T47D (cell line): ENCODE data around the gene RTCA.
"Not testable (repeated sequence)": the region's sequence is repeated elsewhere in the genome, so short reads cannot be mapped to it uniquely, and the experiment has no call there.

Experiments
- DNase-seq, 2 experiments: peaks; one replicate each; pipeline versions ENCODE4 v3.0.0 to v3.0.0-alpha.2; 2011 to 2012; ENCODE audit warnings: low read depth in 1 of 2, low spot score in 1 of 2
- JUND ChIP-seq: IDR thresholded peaks from 2 replicates; pipeline ENCODE4 v1.6.1; 2012; ENCODE audit warnings: low read depth
- in situ Hi-C: cut with HindIII; loops from 2 replicates; pipeline ENCODE4 v1.10.0; 2016; ENCODE audit warnings: low sequenced_read_pairs, low pct_unique_long_range_greater_than_20kb

RTCA gene

GRCh38 chr1:100246738-100247137, 19.3 kb upstream of the RTCA start:
- DNase-seq: no peak
- no peak for TF ChIP-seq JUND
- in situ Hi-C loops: no loop called here

- DNase-seq: no peak
- in situ Hi-C loops: no loop called here
- no peak for TF ChIP-seq JUND
Observed at GRCh38 chr1:100249155-100249536, 16.9 kb upstream of the RTCA start.

- in situ Hi-C loops: no loop called here
- peak; percentile 78 to 94 for DNase-seq
- TF ChIP-seq JUND: no peak
Observed at GRCh38 chr1:100249537-100250257, 16.3 kb upstream of the RTCA start, which contains the start of gene DBT. DBT (minus strand) TSS chr1:100249834; CDS start chr1:100249820, 14 bp downstream.

- no peak for DNase-seq
- in situ Hi-C loops: no loop called here
- no peak for TF ChIP-seq JUND
Observed at GRCh38 chr1:100250264-100250663, 15.8 kb upstream of the RTCA start.

GRCh38 chr1:100250807-100251206, 15.2 kb upstream of the RTCA start:
- TF ChIP-seq JUND: no peak
- in situ Hi-C loops: no loop called here

GRCh38 chr1:100252901-100253300, 13.1 kb upstream of the RTCA start:
- in situ Hi-C loops: no loop called here
- TF ChIP-seq JUND: no peak

More at GRCh38 chr1:100250807-100251206, 15.2 kb upstream of the RTCA start:
- no peak for DNase-seq

GRCh38 chr1:100253552-100253951, 12.5 kb upstream of the RTCA start:
- no peak for TF ChIP-seq JUND

More at GRCh38 chr1:100252901-100253300, 13.1 kb upstream of the RTCA start:
- peak in 1 of 2 experiments; percentile 44 for DNase-seq

GRCh38 chr1:100256273-100256672, 9.7 kb upstream of the RTCA start:
- in situ Hi-C loops, DNase-seq: not testable (repeated sequence)

More at GRCh38 chr1:100253552-100253951, 12.5 kb upstream of the RTCA start:
- DNase-seq: no peak
- in situ Hi-C loops: no loop called here

GRCh38 chr1:100258427-100258826, 7.6 kb upstream of the RTCA start:
- not testable (repeated sequence) for DNase-seq

GRCh38 chr1:100261686-100262085, 4.3 kb upstream of the RTCA start:
- DNase-seq: no peak
- no peak for TF ChIP-seq JUND
- in situ Hi-C loops: no loop called here

More at GRCh38 chr1:100258427-100258826, 7.6 kb upstream of the RTCA start:
- in situ Hi-C loops: not testable (repeated sequence)

- in situ Hi-C loops, DNase-seq: not testable (repeated sequence)
Observed at GRCh38 chr1:100264081-100264480, 1.9 kb upstream of the RTCA start.

GRCh38 chr1:100265562-100265930, 470 bp upstream of the RTCA start:
- in situ Hi-C loops: no loop called here
- DNase-seq: no peak

GRCh38 chr1:100266741-100267140, 725 bp downstream of the RTCA start:
- no peak for DNase-seq
- in situ Hi-C loops: no loop called here
- TF ChIP-seq JUND: no peak

More at GRCh38 chr1:100265562-100265930, 470 bp upstream of the RTCA start:
- TF ChIP-seq JUND: no peak

- in situ Hi-C loops: no loop called here
- no peak for TF ChIP-seq JUND
- no peak for DNase-seq
Observed at GRCh38 chr1:100267284-100267683, 1.3 kb downstream of the RTCA start.
